ENCODE results near the gene SOX1. TPM values are rescaled to one million over a fixed set of nuclear protein-coding genes. Genes with fewer than 3 reads are reported as not detected.

Gene SOX1
- total RNA-seq, 1 donor, result not detected

GRCh38 chr13:112034231-112034630 is 32.7 kb upstream of the SOX1 start:
- no peak for DNase-seq (ENCODE audit: low read depth)
- H3K4me3 ChIP-seq (ENCODE audit: low read depth, low read length), result no peak overlapping the region
- TF ChIP-seq, protein P1, sequence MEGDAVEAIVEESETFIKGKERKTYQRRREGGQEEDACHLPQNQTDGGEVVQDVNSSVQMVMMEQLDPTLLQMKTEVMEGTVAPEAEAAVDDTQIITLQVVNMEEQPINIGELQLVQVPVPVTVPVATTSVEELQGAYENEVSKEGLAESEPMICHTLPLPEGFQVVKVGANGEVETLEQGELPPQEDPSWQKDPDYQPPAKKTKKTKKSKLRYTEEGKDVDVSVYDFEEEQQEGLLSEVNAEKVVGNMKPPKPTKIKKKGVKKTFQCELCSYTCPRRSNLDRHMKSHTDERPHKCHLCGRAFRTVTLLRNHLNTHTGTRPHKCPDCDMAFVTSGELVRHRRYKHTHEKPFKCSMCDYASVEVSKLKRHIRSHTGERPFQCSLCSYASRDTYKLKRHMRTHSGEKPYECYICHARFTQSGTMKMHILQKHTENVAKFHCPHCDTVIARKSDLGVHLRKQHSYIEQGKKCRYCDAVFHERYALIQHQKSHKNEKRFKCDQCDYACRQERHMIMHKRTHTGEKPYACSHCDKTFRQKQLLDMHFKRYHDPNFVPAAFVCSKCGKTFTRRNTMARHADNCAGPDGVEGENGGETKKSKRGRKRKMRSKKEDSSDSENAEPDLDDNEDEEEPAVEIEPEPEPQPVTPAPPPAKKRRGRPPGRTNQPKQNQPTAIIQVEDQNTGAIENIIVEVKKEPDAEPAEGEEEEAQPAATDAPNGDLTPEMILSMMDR (IDR thresholded peaks at IDR 0.05; ENCODE audit: insufficient read depth, low read length), result no peak

GRCh38 chr13:112034846-112035245 is 32.1 kb upstream of the SOX1 start:
- TF ChIP-seq, protein P1 (IDR thresholded peaks at IDR 0.05; ENCODE audit: insufficient read depth, low read length), result no peak
- H3K4me3 ChIP-seq (ENCODE audit: low read depth, low read length), result no peak overlapping the region
- no peak for DNase-seq (ENCODE audit: low read depth)

DNA sequence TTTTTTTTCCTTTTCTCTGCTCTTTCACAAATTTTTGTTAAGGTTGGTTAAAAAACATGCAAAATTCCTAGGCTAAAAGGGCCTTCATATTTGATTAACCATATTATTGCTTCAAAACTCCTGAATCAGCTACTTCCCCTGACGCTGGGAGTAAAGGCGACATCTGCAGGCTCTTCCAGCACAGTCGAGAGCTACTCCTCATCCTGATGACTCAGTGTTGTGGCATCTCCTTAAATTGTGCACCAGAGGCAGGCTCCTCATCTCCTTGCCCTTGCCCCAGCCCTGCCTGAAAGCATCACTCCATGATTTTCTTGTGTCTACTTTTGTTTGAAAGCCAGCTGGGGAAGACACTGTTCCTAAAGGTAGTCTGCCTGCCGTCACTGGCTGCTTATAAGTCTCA is 24.5 kb upstream of the SOX1 start:
- no peak overlapping the region for H3K4me3 ChIP-seq (ENCODE audit: low read depth, low read length)
- TF ChIP-seq, protein P1 (IDR thresholded peaks at IDR 0.05; ENCODE audit: insufficient read depth, low read length), result no peak
- no peak for DNase-seq (ENCODE audit: low read depth)

GRCh38 chr13:112052213-112052612 is 14.7 kb upstream of the SOX1 start:
- DNase-seq (ENCODE audit: low read depth), result no peak
- no peak overlapping the region for H3K4me3 ChIP-seq (ENCODE audit: low read depth, low read length)
- TF ChIP-seq, protein P1 (IDR thresholded peaks at IDR 0.05; ENCODE audit: insufficient read depth, low read length), result no peak

DNA sequence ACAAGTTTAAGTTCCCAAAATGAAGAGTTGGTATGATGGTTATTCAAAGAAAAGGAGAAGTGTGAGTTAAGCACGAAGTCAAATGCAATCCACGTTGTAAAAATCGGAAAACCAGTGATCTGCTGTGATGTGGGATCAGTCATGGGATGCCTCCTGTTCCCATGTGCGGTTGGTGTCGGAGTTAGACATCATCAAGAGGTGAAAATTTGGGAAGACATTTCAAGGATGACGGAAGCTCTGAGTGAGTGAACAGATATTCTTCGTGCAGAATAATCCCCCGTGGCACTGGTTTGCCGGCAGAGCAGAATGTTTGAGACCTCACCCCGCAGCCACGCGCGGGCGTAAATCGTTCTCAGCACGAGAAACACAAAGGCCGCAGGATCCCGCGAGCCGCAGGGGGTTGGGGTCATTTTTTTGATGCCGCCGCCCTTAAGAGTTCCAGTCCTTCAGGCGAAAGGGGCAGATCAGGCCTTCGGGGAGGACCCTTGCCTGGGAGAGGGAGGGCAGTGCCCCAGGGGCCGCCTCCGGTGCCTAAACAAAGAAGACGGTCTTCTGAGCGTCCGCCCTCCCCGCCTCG is 13.7 kb upstream of the SOX1 start:
- H3K4me3 ChIP-seq (ENCODE audit: low read depth, low read length), result no peak overlapping the region
- TF ChIP-seq, protein P1 (IDR thresholded peaks at IDR 0.05; ENCODE audit: insufficient read depth, low read length), result no peak
- DNase-seq (ENCODE audit: low read depth), result no peak

DNA sequence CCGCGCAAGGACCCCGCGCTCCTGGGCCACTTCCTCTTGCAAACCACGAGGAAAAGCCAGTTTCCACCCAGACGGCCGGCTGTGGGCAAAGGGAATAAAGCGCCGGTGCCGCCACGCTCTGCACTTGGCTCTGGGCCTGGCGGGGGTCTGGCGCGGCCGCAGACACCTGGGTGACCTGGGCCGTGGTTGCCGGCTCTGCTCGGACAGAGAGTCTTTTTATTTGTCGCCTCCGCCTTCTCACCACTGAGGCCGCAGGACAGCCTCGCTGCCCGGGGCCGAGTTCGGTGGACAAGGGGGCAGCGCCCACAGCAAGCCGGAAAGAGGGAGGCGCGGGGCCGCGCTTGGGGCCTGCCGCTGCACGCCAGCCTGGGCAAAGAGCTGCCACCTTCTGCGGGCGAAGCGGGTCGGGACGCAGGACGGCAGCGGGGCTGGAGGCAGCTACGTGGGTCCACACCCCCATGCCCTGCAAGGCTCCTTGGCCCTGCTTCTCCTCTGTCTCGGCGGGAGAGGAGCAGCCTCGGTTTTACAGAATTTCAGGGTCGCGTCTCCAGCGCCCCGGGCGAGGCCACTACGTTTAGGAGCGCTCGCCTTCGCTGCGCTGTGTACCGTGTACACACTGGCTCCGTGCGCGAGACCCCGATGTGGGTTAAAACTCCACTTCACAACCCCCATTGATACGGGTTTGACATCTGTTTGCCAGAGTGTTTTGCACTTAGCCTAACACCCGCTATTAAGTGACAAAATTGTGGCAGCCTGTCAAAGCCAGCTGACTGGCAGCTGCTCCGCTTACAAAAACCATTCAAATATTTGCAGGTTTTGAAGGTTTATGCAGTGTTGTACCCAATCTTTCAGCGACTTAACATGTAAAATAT is 13.0 kb upstream of the SOX1 start:
- H3K4me3 ChIP-seq (ENCODE audit: low read depth, low read length), result no peak overlapping the region
- no peak for DNase-seq (ENCODE audit: low read depth)
- TF ChIP-seq, protein P1 (IDR thresholded peaks at IDR 0.05; ENCODE audit: insufficient read depth, low read length), result no peak

Data from fibroblast of the aortic adventitia (primary cell).